Smooth muscle cell of the coronary artery (primary cell): Measurements from ENCODE around the gene CDH18. TPM values are rescaled to one million over a fixed set of nuclear protein-coding genes. Genes with fewer than 3 reads are reported as not detected.

Experiments used
- total RNA-seq: library from RNA; depleted of rRNA; stranded (reverse); fragments of >200 nt; gene quantifications from 2 replicates; pipeline ENCODE4 v1.2.3, GENCODE V29; 2014; ENCODE audit warnings: low replicate concordance

Gene CDH18, protein sequence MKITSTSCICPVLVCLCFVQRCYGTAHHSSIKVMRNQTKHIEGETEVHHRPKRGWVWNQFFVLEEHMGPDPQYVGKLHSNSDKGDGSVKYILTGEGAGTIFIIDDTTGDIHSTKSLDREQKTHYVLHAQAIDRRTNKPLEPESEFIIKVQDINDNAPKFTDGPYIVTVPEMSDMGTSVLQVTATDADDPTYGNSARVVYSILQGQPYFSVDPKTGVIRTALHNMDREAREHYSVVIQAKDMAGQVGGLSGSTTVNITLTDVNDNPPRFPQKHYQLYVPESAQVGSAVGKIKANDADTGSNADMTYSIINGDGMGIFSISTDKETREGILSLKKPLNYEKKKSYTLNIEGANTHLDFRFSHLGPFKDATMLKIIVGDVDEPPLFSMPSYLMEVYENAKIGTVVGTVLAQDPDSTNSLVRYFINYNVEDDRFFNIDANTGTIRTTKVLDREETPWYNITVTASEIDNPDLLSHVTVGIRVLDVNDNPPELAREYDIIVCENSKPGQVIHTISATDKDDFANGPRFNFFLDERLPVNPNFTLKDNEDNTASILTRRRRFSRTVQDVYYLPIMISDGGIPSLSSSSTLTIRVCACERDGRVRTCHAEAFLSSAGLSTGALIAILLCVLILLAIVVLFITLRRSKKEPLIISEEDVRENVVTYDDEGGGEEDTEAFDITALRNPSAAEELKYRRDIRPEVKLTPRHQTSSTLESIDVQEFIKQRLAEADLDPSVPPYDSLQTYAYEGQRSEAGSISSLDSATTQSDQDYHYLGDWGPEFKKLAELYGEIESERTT
- 0.15 and 2.0 TPM in 2 replicates for total RNA-seq

DNA sequence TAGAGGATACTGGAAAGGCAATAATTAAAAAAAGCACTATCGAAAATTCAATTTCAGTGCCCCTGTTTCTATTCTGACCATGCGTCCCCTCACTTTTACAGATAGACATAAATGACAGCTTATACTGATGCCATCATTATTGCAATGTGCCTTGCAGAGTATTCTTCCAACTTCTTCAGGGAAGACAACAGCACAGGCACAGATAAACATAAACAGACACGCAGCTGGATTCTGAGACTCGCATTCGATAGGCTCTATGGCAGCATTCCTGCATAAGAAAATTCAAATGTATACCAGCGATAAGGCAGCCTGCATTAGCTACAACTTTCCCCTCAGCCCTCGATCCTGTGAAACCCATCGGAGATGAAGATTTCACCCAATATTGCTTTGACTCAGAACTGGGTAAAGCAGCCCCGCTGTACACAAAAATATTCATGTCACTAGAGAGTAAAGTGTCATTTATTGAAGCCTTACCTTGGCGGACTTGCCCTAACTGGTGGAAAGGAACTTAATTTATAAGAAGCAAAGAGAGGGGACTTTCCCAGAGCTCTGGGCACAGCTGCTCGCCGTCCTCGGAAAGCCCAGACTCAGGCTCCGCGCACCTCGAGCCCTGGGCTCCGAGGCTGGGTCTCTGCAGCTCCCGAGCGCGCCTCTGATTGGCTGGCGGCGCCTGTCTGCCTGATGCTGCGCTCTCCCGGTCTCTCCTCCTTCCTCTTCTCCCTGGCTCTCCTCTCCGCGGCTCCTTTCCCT, at the start of gene CDH18:
TSS of gene CDH18 (minus strand) at position 589 of the 750 bp plus-strand sequence. CDS start 149,214 bp downstream, outside the sequence.

